SK-N-SH (cell line): ENCODE results near the gene MATK. TPM values are rescaled to one million over a fixed set of nuclear protein-coding genes. Genes with fewer than 3 reads are reported as not detected.

Experiments used
- CTCF ChIA-PET: fragments of 300-600, 350-600 bp; formaldehyde crosslinking; extraction: SDS; loops from one replicate; lab custom pipeline; 2021; lab: Yijun Ruan, JAX
- POLR2A ChIA-PET: fragments of 350-600 bp; sonication (Branson Sonifier 250); formaldehyde crosslinking; extraction: SDS; loops from one replicate; lab custom pipeline; 2020; ENCODE audit warnings: antibody characterized with exemption, inconsistent platforms; lab: Yijun Ruan, JAX
- DNase-seq: peaks from one replicate; pipeline ENCODE4 v3.0.0; 2012
- H2AFZ ChIP-seq: fragments of 200-600 bp; sonication (generic); 2 replicates; pipeline ENCODE4 v1.8.1; 2016; ENCODE audit warnings: antibody characterized with exemption, mild to moderate bottlenecking, low read depth
- H3F3A ChIP-seq: fragments of 200-600 bp; sonication (generic); replicated peaks from 2 replicates; pipeline ENCODE3; 2016; ENCODE audit warnings: antibody characterized with exemption, mild to moderate bottlenecking; ENCODE audit not compliant: insufficient read depth
- H3K27ac ChIP-seq, 2 experiments: fragments of 200-500 bp in 1 of 2; fragments of 200-600 bp in 1 of 2; sonication (Bioruptor generic) in 1 of 2; sonication (generic), shearing (Covaris generic) in 1 of 2; 2 replicates each; pipeline versions ENCODE4 v1.5.1 to v1.6.1; 2014 to 2016; ENCODE audit warnings: low read depth in 2 of 2, inconsistent platforms in 1 of 2, low read length in 1 of 2, mild to moderate bottlenecking in 1 of 2, mixed read lengths in 1 of 2
- H3K27me3 ChIP-seq: fragments of 200-600 bp; sonication (generic), shearing (Covaris generic); 2 replicates; pipeline ENCODE4 v1.6.1; 2016; ENCODE audit warnings: mixed run types; ENCODE audit not compliant: insufficient read depth
- H3K36me3 ChIP-seq, 2 experiments: fragments of 200-500 bp in 1 of 2; fragments of 200-600 bp in 1 of 2; sonication (Bioruptor generic) in 1 of 2; sonication (generic) in 1 of 2; replicated peaks in 1 of 2; 2 replicates each; pipeline versions ENCODE3 to v1.5.1; 2014 to 2016; ENCODE audit warnings: low read length in 1 of 2, mild to moderate bottlenecking in 1 of 2; ENCODE audit not compliant: insufficient read depth in 2 of 2, control insufficient read depth in 1 of 2
- H3K4me1 ChIP-seq, 2 experiments: fragments of 200-500 bp in 1 of 2; fragments of 200-600 bp in 1 of 2; sonication (Bioruptor generic) in 1 of 2; sonication (generic), shearing (Covaris generic) in 1 of 2; 2 replicates each; pipeline versions ENCODE4 v1.5.1 to v1.6.1; 2014 to 2016; ENCODE audit warnings: low read depth in 1 of 2, low read length in 1 of 2, mixed run types in 1 of 2; ENCODE audit not compliant: insufficient read depth in 2 of 2, control insufficient read depth in 1 of 2
- H3K4me2 ChIP-seq: fragments of 200-600 bp; sonication (generic), shearing (Covaris generic); 2 replicates; pipeline ENCODE4 v1.6.1; 2017; ENCODE audit warnings: mixed run types
- H3K4me3 ChIP-seq, 2 experiments: fragments of 200-500 bp in 1 of 2; fragments of 200-600 bp in 1 of 2; sonication (Bioruptor generic) in 1 of 2; sonication (generic), shearing (Covaris generic) in 1 of 2; 2 replicates each; pipeline versions ENCODE4 v1.5.1 to v1.8.1; 2014 to 2016; ENCODE audit warnings: low read depth in 2 of 2, inconsistent platforms in 1 of 2, low read length in 1 of 2, mild to moderate bottlenecking in 1 of 2, mixed read lengths in 1 of 2, moderate library complexity in 1 of 2
- H3K79me2 ChIP-seq: fragments of 200-600 bp; sonication (generic); 2 replicates; pipeline ENCODE4 v1.8.1; 2017; ENCODE audit warnings: mild to moderate bottlenecking; ENCODE audit not compliant: insufficient read depth
- H3K9ac ChIP-seq: fragments of 200-600 bp; sonication (generic); 2 replicates; pipeline ENCODE4 v1.6.1; 2017; ENCODE audit warnings: mixed run types
- H3K9me2 ChIP-seq: fragments of 200-600 bp; sonication (generic); 2 replicates; pipeline ENCODE4 v1.6.1; 2017; ENCODE audit warnings: mixed run types
- H3K9me3 ChIP-seq: fragments of 200-600 bp; sonication (generic); 2 replicates; pipeline ENCODE4 v1.6.1; 2017; ENCODE audit warnings: mixed run types, mild to moderate bottlenecking, moderate library complexity
- H4K20me1 ChIP-seq: fragments of 200-600 bp; sonication (generic); 2 replicates; pipeline ENCODE4 v1.6.1; 2017; ENCODE audit warnings: mild to moderate bottlenecking, mixed run types; ENCODE audit not compliant: insufficient read depth
- EZH2phosphoT487 ChIP-seq: fragments of 200-600 bp; sonication (generic); IDR thresholded peaks from 2 replicates; pipeline ENCODE4 v1.6.1; 2017; ENCODE audit warnings: low read depth, mixed run types, mild to moderate bottlenecking, antibody characterized with exemption, moderate library complexity, borderline replicate concordance
- MXI1 ChIP-seq: IDR thresholded peaks from 2 replicates; pipeline ENCODE4 v1.6.1; 2012; ENCODE audit warnings: mild to moderate bottlenecking, low read depth, low read length, improper control_type of control experiment
- NFIC ChIP-seq: IDR thresholded peaks from 2 replicates; pipeline ENCODE4 v1.4.0; 2012; ENCODE audit warnings: borderline replicate concordance
- POLR2AphosphoS5 ChIP-seq: IDR thresholded peaks from 2 replicates; pipeline ENCODE4 v1.6.1; 2012; ENCODE audit warnings: low read depth, low read length
- RCOR1 ChIP-seq: fragments of 150-350 bp; IDR thresholded peaks from 2 replicates; pipeline ENCODE4 v1.6.1; 2017; ENCODE audit warnings: antibody characterized with exemption, low read length
- SIN3A ChIP-seq: IDR thresholded peaks from 2 replicates; pipeline ENCODE4 v1.6.1; 2012; ENCODE audit warnings: low read depth, mild to moderate bottlenecking, low read length, moderate library complexity, borderline replicate concordance
- YY1 ChIP-seq: IDR thresholded peaks from 2 replicates; pipeline ENCODE4 v1.4.0; 2012; ENCODE audit warnings: low read depth, mild to moderate bottlenecking
- WGBS: methylation state at CpG from one replicate; pipeline ENCODE4 v1.1.6; 2017; ENCODE audit warnings: low lambda C conversion rate; 5-methylcytosine and 5-hydroxymethylcytosine counted together
- polyA plus RNA-seq, 3 experiments: library from polyadenylated mRNA; depleted of rRNA; stranded (reverse); fragments of >200 nt; gene quantifications; 2 replicates each; pipeline ENCODE4 v1.2.3, GENCODE V29; 2012
- TF ChIP-seq, protein P1 (sequence below): fragments of 150-350 bp; IDR thresholded peaks from 2 replicates; pipeline ENCODE4 v1.6.1; 2017; ENCODE audit warnings: antibody characterized with exemption, low read length, low read depth, borderline replicate concordance
- TF ChIP-seq, protein P2 (sequence below): fragments of 150-350 bp; IDR thresholded peaks from 2 replicates; pipeline ENCODE4 v1.6.1; 2016; ENCODE audit warnings: mild to moderate bottlenecking, low read depth, low read length
- TF ChIP-seq, protein P3 (sequence below): IDR thresholded peaks from 2 replicates; pipeline ENCODE4; 2012
- TF ChIP-seq, protein P4 (sequence below): IDR thresholded peaks from 2 replicates; pipeline ENCODE4 v1.6.1; 2012; ENCODE audit warnings: mild to moderate bottlenecking, low read depth, low read length, moderate library complexity

Gene MATK
- polyA plus RNA-seq, 1 of the 3 experiments (the other 2 are of a cell fraction), result not detected

DNA sequence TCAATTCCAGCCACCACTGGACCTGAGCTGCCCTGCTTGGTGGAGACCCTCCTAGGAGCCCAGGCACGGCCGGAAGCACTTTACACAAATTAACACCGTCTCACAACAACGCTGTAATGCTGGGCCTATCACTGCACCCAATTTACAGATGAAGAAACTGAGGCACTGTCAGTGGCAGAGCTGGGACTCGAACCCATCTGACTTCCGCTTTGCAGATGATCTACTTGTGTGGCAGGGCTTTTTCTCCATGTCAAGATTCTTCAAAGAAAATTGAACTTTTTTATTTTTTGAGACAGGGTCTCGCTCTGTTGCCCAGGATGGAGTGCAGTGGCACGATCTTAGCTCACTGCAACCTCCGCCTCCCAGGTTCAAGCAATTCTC, 48.9 kb upstream of the MATK start:
- H3K4me2 ChIP-seq, result no peak overlapping the region
- WGBS, result 72% methylated on average over 9 of the region's 9 CpGs
- H4K20me1 ChIP-seq, result no peaks in the 10 kb centered on the region
- no peak overlapping the region for H2AFZ ChIP-seq
- no peak overlapping the region for H3K9ac ChIP-seq
- DNase-seq, result no peak
- H3K4me1 ChIP-seq, result no peaks in the 10 kb centered on the region
- H3F3A ChIP-seq, result no peaks in the 10 kb centered on the region
- H3K36me3 ChIP-seq, result no peaks in the 10 kb centered on the region
- H3K9me2 ChIP-seq, result no peaks in the 10 kb centered on the region
- H3K4me3 ChIP-seq, result no peak overlapping the region
- no peaks in the 10 kb centered on the region for H3K9me3 ChIP-seq
- H3K27ac ChIP-seq, result no peak overlapping the region
- H3K79me2 ChIP-seq, result no peaks in the 10 kb centered on the region
- TF ChIP-seq, protein P1, sequence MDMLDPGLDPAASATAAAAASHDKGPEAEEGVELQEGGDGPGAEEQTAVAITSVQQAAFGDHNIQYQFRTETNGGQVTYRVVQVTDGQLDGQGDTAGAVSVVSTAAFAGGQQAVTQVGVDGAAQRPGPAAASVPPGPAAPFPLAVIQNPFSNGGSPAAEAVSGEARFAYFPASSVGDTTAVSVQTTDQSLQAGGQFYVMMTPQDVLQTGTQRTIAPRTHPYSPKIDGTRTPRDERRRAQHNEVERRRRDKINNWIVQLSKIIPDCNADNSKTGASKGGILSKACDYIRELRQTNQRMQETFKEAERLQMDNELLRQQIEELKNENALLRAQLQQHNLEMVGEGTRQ, result no peak
- TF ChIP-seq, protein P2, sequence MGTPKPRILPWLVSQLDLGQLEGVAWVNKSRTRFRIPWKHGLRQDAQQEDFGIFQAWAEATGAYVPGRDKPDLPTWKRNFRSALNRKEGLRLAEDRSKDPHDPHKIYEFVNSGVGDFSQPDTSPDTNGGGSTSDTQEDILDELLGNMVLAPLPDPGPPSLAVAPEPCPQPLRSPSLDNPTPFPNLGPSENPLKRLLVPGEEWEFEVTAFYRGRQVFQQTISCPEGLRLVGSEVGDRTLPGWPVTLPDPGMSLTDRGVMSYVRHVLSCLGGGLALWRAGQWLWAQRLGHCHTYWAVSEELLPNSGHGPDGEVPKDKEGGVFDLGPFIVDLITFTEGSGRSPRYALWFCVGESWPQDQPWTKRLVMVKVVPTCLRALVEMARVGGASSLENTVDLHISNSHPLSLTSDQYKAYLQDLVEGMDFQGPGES, result no peak
- TF ChIP-seq EZH2phosphoT487 (no peak), RCOR1 (no peak), MXI1 (no peak), NFIC (no peak), SIN3A (no peak), YY1 (no peak), POLR2AphosphoS5 (no peak)
- TF ChIP-seq, protein P3, sequence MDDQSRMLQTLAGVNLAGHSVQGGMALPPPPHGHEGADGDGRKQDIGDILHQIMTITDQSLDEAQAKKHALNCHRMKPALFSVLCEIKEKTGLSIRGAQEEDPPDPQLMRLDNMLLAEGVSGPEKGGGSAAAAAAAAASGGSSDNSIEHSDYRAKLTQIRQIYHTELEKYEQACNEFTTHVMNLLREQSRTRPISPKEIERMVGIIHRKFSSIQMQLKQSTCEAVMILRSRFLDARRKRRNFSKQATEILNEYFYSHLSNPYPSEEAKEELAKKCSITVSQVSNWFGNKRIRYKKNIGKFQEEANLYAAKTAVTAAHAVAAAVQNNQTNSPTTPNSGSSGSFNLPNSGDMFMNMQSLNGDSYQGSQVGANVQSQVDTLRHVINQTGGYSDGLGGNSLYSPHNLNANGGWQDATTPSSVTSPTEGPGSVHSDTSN, result no peak
- TF ChIP-seq, protein P4, sequence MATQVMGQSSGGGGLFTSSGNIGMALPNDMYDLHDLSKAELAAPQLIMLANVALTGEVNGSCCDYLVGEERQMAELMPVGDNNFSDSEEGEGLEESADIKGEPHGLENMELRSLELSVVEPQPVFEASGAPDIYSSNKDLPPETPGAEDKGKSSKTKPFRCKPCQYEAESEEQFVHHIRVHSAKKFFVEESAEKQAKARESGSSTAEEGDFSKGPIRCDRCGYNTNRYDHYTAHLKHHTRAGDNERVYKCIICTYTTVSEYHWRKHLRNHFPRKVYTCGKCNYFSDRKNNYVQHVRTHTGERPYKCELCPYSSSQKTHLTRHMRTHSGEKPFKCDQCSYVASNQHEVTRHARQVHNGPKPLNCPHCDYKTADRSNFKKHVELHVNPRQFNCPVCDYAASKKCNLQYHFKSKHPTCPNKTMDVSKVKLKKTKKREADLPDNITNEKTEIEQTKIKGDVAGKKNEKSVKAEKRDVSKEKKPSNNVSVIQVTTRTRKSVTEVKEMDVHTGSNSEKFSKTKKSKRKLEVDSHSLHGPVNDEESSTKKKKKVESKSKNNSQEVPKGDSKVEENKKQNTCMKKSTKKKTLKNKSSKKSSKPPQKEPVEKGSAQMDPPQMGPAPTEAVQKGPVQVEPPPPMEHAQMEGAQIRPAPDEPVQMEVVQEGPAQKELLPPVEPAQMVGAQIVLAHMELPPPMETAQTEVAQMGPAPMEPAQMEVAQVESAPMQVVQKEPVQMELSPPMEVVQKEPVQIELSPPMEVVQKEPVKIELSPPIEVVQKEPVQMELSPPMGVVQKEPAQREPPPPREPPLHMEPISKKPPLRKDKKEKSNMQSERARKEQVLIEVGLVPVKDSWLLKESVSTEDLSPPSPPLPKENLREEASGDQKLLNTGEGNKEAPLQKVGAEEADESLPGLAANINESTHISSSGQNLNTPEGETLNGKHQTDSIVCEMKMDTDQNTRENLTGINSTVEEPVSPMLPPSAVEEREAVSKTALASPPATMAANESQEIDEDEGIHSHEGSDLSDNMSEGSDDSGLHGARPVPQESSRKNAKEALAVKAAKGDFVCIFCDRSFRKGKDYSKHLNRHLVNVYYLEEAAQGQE, result no peak
- TF ChIP-seq, all 33 proteins: peak for 0
- H3K27me3 ChIP-seq, result peaks cover 10% of the 10 kb centered on the region
- ChIA-PET POLR2A (no interaction called here), CTCF (interaction anchor here (2.9 kb wide), 1 partner anchor 13 kb away, joined by 11 read pairs; no protein-coding TSS in a partner anchor)
